ENCODE data around the gene B4GALT2.

Gene B4GALT2

GRCh38 chr1:43997295-43997999 is 18.4 kb downstream of the B4GALT2 start:
- Mint-ChIP-seq H3K36me3 (peaks cover 3% of the 10 kb centered on the region), H3K4me3 (no peak overlapping the region), H3K27ac (no peak overlapping the region), H3K9me3 (no peaks in the 10 kb centered on the region), H3K4me1 (peaks cover 5% of the 10 kb centered on the region), H3K27me3 (no peaks in the 10 kb centered on the region)

DNA sequence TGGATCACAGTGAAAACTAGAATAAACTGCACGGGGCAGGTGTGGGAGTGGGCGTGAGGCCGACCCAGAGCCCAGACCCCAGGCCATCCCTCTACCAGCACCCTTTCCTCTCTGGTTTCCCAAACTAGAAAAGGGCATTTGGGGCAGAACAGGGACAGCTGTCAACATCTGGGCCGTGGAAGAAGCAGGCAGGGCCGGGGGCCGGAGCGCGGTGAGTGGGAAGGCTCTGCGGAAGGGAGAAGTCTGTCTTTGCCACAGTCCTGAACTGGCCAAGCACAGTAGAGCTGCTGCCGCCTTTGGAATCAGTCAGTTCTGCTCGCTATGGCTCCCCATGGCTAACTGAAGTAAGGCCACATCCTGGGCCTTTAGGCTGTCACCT is 19.0 kb downstream of the B4GALT2 start:
- Mint-ChIP-seq H3K9me3 (no peaks in the 10 kb centered on the region), H3K4me1 (no peaks in the 10 kb centered on the region), H3K27me3 (no peaks in the 10 kb centered on the region), H3K4me3 (no peak overlapping the region), H3K36me3 (peaks cover 3% of the 10 kb centered on the region), H3K27ac (no peak overlapping the region)

DNA sequence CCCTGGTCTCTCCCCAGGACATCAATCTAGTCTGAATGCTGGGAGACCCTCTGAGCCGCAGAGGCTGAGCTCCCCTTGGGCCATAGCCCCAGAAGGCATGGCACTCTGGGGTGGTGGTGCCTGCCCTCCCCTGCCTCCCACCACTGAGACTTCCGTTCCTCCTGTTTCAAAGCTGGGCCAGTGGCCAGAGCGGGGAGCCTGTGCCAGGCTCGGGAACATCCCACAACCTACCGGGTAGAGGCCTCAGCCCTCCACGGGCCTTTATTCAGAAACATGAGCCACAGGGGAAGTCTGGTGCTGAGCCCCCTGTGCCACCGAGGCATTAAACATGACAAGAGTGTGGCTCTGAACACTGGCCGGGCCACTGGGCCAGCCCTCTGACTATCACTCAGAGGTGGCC is 20.4 kb downstream of the B4GALT2 start:
- no peaks in the 10 kb centered on the region for H3K27me3 Mint-ChIP-seq
- no peak overlapping the region for H3K4me3 Mint-ChIP-seq
- H3K27ac Mint-ChIP-seq: no peak overlapping the region
- peaks cover 3% of the 10 kb centered on the region for H3K36me3 Mint-ChIP-seq
- no peaks in the 10 kb centered on the region for H3K9me3 Mint-ChIP-seq
- H3K4me1 Mint-ChIP-seq: no peaks in the 10 kb centered on the region

GRCh38 chr1:44000122-44000665 is 21.2 kb downstream of the B4GALT2 start:
- Mint-ChIP-seq H3K27me3 (no peaks in the 10 kb centered on the region), H3K9me3 (no peaks in the 10 kb centered on the region), H3K4me3 (no peak overlapping the region), H3K4me1 (no peaks in the 10 kb centered on the region), H3K27ac (no peak overlapping the region), H3K36me3 (peaks cover 3% of the 10 kb centered on the region)

DNA sequence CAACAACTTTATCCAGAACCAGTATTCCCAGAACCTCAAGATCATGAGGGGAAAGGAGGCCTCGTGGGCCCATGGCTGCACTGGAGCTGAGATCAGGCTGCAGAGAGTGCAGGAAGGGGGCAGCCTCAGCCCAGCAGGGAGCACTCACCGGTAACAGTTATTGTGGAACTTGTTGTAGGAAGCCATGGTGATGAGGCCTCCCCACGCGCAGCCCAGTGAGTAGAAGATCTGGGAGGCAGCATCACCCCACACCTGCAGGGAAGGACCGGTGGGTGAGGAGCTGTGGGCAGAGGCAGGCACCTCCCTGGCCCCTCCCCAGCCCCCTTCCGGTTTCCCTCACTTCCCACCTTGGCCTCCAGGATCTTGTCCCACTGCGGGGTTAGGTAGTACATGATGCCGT is 23.2 kb downstream of the B4GALT2 start:
- Mint-ChIP-seq H3K27me3 (no peaks in the 10 kb centered on the region), H3K4me1 (no peaks in the 10 kb centered on the region), H3K36me3 (peaks cover 3% of the 10 kb centered on the region), H3K4me3 (no peak overlapping the region), H3K9me3 (no peaks in the 10 kb centered on the region), H3K27ac (no peak overlapping the region)

DNA sequence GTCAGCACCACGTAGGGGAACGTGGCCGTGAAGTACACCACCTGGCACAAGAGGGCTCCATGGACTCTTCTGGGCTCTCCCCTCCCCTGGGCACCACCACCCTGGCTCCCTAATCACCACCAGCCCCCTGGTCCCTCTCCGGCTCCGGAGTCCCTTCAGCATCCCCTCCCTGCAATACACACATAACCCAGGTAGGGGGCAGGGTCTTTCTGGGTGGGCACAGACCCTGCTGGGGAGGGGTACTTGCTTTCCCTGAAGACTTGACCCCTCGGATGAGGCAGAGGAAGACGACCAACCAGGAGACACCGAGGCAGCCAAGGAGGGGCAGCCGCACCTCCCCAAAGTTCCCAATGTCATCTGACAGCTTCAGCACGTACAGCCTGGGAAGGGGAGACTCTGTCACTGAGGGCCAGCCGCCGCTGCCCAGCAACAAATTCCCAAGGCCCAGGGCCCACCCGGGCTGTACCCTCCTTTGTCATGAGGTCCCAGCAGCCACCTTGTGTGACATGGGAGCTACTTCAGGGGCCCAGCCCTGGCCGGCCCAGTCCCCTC is 23.7 kb downstream of the B4GALT2 start:
- H3K27me3 Mint-ChIP-seq: no peaks in the 10 kb centered on the region
- no peak overlapping the region for H3K4me3 Mint-ChIP-seq
- peaks cover 3% of the 10 kb centered on the region for H3K36me3 Mint-ChIP-seq
- H3K4me1 Mint-ChIP-seq: no peaks in the 10 kb centered on the region
- H3K27ac Mint-ChIP-seq: no peak overlapping the region
- no peaks in the 10 kb centered on the region for H3K9me3 Mint-ChIP-seq

- Mint-ChIP-seq H3K4me3 (no peak overlapping the region), H3K36me3 (no peaks in the 10 kb centered on the region), H3K4me1 (peaks cover 5% of the 10 kb centered on the region), H3K9me3 (no peaks in the 10 kb centered on the region), H3K27me3 (no peaks in the 10 kb centered on the region), H3K27ac (no peak overlapping the region)
These were observed 29.2 kb downstream of the B4GALT2 start for GRCh38 chr1:44008259-44008658.

GRCh38 chr1:44010935-44011471 is 32.0 kb downstream of the B4GALT2 start:
- no peaks in the 10 kb centered on the region for H3K9me3 Mint-ChIP-seq
- no peak overlapping the region for H3K27ac Mint-ChIP-seq
- no peaks in the 10 kb centered on the region for H3K27me3 Mint-ChIP-seq
- H3K4me3 Mint-ChIP-seq: no peak overlapping the region
- H3K36me3 Mint-ChIP-seq: no peaks in the 10 kb centered on the region
- peaks cover 10% of the 10 kb centered on the region for H3K4me1 Mint-ChIP-seq

GRCh38 chr1:44012404-44012803 is 33.4 kb downstream of the B4GALT2 start:
- Mint-ChIP-seq H3K4me3 (no peak overlapping the region), H3K36me3 (no peaks in the 10 kb centered on the region), H3K4me1 (peaks cover 10% of the 10 kb centered on the region), H3K9me3 (no peaks in the 10 kb centered on the region), H3K27me3 (no peaks in the 10 kb centered on the region), H3K27ac (no peak overlapping the region)

- Mint-ChIP-seq H3K9me3 (no peaks in the 10 kb centered on the region), H3K27ac (no peak overlapping the region), H3K27me3 (no peaks in the 10 kb centered on the region), H3K4me1 (peaks cover 10% of the 10 kb centered on the region), H3K4me3 (no peak overlapping the region), H3K36me3 (no peaks in the 10 kb centered on the region)
These were observed 34.1 kb downstream of the B4GALT2 start for GRCh38 chr1:44012941-44013609.

GRCh38 chr1:44013949-44014348 is 34.9 kb downstream of the B4GALT2 start:
- peaks cover 10% of the 10 kb centered on the region for H3K4me1 Mint-ChIP-seq
- H3K36me3 Mint-ChIP-seq: no peaks in the 10 kb centered on the region
- no peaks in the 10 kb centered on the region for H3K9me3 Mint-ChIP-seq
- no peak overlapping the region for H3K27ac Mint-ChIP-seq
- H3K4me3 Mint-ChIP-seq: no peak overlapping the region
- no peaks in the 10 kb centered on the region for H3K27me3 Mint-ChIP-seq

DNA sequence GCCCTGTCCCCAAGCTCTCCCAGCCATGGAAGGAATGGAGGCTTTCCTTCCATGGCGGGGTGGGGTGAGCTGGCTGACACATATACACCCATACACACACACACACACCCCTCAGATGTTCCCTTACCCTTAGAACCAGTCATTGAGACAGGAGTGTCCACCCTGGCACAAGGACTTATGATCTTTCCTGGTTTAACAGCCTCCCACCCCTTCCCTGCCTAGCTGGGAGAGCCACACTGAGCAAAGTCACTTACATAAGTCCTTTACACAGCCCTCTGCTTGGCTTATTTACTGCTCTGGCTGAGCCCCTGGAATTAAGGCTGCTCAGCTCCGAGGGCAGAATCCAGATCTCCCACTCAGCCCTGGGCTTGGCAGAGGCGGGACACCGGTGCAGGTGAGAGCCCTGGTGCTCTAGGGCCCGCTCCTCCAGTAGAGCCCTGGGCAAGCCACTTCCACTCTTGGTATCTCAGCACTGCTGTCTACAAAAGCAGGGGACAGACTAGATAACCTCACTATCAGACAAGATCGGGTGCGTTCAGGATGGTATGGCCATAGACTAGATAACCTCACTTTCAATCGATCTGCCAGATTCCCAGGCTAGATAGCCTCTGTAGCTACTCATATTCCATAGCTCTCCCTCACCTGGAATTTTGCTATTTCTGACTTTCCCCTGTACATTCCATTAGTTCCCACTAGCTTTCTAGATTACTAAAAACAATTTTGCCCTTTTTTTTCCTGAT is 35.5 kb downstream of the B4GALT2 start:
- no peak overlapping the region for H3K4me3 Mint-ChIP-seq
- H3K36me3 Mint-ChIP-seq: no peaks in the 10 kb centered on the region
- no peaks in the 10 kb centered on the region for H3K9me3 Mint-ChIP-seq
- H3K4me1 Mint-ChIP-seq: peaks cover 10% of the 10 kb centered on the region
- H3K27ac Mint-ChIP-seq: no peak overlapping the region
- no peaks in the 10 kb centered on the region for H3K27me3 Mint-ChIP-seq

DNA sequence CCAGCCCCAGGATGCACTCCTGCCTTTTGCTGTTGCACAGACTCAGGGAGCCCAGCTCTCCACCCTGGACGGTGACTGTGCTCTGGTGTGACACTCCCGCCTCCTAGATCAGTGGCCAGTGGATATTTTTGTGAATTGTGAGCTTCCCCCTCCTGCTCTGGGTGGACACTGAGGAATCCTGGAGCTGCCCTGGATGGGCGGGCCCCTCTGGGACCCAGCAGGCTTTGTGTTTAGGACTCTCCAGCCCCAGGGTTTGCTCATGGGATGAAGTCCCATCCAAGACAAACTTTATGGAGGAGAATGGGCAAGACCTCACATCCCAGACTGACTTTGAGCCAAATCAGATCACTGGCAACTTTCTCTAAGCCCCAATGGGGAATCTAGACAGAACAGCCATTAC is 36.2 kb downstream of the B4GALT2 start:
- Mint-ChIP-seq H3K9me3 (no peaks in the 10 kb centered on the region), H3K4me3 (no peak overlapping the region), H3K4me1 (peaks cover 10% of the 10 kb centered on the region), H3K36me3 (no peaks in the 10 kb centered on the region), H3K27ac (no peak overlapping the region), H3K27me3 (no peaks in the 10 kb centered on the region)

DNA sequence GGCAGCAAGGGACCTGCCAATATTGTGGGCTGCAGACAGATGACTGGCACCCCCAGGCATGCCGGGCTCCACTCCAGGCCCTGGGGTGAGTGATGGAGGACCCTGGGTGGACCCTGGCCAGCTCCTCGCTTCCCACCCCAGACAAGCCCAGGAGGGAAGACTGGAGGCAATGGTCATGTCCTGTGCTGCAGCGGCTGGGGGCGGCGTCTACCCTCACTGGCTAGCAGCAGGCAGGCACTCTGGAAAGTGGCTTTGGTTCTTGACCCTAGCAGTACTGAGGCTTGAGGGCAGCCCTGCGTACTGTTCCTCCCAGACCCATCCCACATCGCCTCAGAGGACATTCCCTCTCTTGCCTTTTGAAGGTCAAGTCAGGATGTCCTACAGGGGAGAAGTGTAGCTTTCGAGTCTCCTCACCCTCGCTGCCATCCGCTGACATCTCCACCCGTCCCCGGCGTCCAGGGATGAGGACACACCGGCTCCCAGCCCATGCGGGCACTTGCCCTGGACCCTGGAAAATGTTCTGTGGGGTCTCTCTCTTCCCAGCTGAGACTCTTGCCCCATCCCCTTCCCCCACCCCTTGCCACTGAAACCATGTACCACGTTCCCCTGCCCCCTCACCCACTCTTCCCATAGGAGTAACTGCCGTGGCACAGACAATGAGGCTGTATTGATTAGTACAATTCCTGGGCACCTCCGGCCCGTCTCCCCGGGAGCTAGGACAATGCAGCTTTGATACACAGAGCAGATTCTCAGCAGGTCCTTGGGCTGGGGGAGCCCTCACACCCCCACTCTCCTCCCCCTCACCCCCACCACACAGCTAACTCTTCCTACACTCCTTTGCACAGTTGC is 37.3 kb downstream of the B4GALT2 start:
- peaks cover 10% of the 10 kb centered on the region for H3K4me1 Mint-ChIP-seq
- H3K4me3 Mint-ChIP-seq: no peak overlapping the region
- no peaks in the 10 kb centered on the region for H3K9me3 Mint-ChIP-seq
- no peak overlapping the region for H3K27ac Mint-ChIP-seq
- no peaks in the 10 kb centered on the region for H3K27me3 Mint-ChIP-seq
- H3K36me3 Mint-ChIP-seq: no peaks in the 10 kb centered on the region

GRCh38 chr1:44016890-44017400 is 37.9 kb downstream of the B4GALT2 start:
- Mint-ChIP-seq H3K4me1 (peaks cover 10% of the 10 kb centered on the region), H3K4me3 (no peak overlapping the region), H3K9me3 (no peaks in the 10 kb centered on the region), H3K27ac (no peak overlapping the region), H3K27me3 (no peaks in the 10 kb centered on the region), H3K36me3 (peaks cover 3% of the 10 kb centered on the region)
